HEK293 (cell line): Measurements from ENCODE around the gene NOL4L.

Experiments
- CTCF ChIA-PET: fragments of 350-600 bp; formaldehyde crosslinking; extraction: SDS; loops from one replicate; lab custom pipeline; 2021; ENCODE audit warnings: antibody characterized with exemption; lab: Yijun Ruan, JAX
- POLR2A ChIA-PET: fragments of 300-600 bp; formaldehyde crosslinking; extraction: SDS; loops from one replicate; lab custom pipeline; 2020; ENCODE audit warnings: antibody characterized with exemption, inconsistent platforms; lab: Yijun Ruan, JAX
- H3K27ac ChIP-seq: fragments of 200-500 bp; sonication (Bioruptor generic); 2 replicates; pipeline ENCODE4 v1.5.1; 2014; ENCODE audit warnings: low read depth, low read length, control low read depth, inconsistent platforms; ENCODE audit errors: extremely low read depth
- H3K36me3 ChIP-seq, 2 experiments: fragments of 200-500 bp in 1 of 2; sonication (Bioruptor generic) in 1 of 2; 1 replicate in 1 of 2; 2 replicates in 1 of 2; pipeline ENCODE4 v1.5.1; 2014 to 2017; ENCODE audit warnings: inconsistent platforms in 2 of 2, low read length in 2 of 2; ENCODE audit not compliant: control insufficient read depth in 2 of 2, insufficient read depth in 1 of 2
- H3K4me1 ChIP-seq: fragments of 200-500 bp; sonication (Bioruptor generic); 2 replicates; pipeline ENCODE4 v1.5.1; 2014; ENCODE audit warnings: mild to moderate bottlenecking, low read length, inconsistent platforms; ENCODE audit not compliant: control insufficient read depth, insufficient read depth
- H3K4me3 ChIP-seq: 2 replicates; pipeline ENCODE4 v1.5.1; 2011; ENCODE audit warnings: low read depth, mild to moderate bottlenecking, control low read depth, low read length, moderate library complexity
- H3K9me3 ChIP-seq: fragments of 200-500 bp; sonication (Bioruptor generic); 2 replicates; pipeline ENCODE4 v1.5.1; 2014; ENCODE audit warnings: low read depth, low read length, inconsistent platforms; ENCODE audit not compliant: control insufficient read depth, insufficient read depth
- KLF8 ChIP-seq: fragments of 450-650 bp; formaldehyde crosslinking; IDR thresholded peaks from 2 replicates; pipeline ENCODE4 v1.5.1; 2016; ENCODE audit warnings: missing biosample characterization, missing genetic modification characterization
- PBX3 ChIP-seq: sonication (generic); formaldehyde crosslinking; IDR thresholded peaks from 2 replicates; pipeline ENCODE4 v1.8.1; 2022; ENCODE audit warnings: mild to moderate bottlenecking, moderate library complexity, missing genetic modification reagents
- ZBTB11 ChIP-seq: fragments of 450-650 bp; formaldehyde crosslinking; conservative IDR thresholded peaks from 2 replicates; pipeline ENCODE4 v1.5.1; 2016; ENCODE audit warnings: low read depth, missing biosample characterization, missing genetic modification characterization
- ZFHX2 ChIP-seq: fragments of 450-650 bp; formaldehyde crosslinking; conservative IDR thresholded peaks from 2 replicates; pipeline ENCODE4 v1.5.1; 2016; ENCODE audit warnings: missing biosample characterization, missing genetic modification characterization
- ZNF248 ChIP-seq: fragments of 450-650 bp; formaldehyde crosslinking; IDR thresholded peaks from 2 replicates; pipeline ENCODE4 v1.5.1; 2017; ENCODE audit warnings: missing biosample characterization, missing genetic modification characterization
- ZNF280C ChIP-seq: fragments of 450-650 bp; formaldehyde crosslinking; IDR thresholded peaks from 2 replicates; pipeline ENCODE4 v1.5.1; 2016; ENCODE audit warnings: missing biosample characterization, missing genetic modification characterization
- ZNF302 ChIP-seq: fragments of 450-650 bp; formaldehyde crosslinking; IDR thresholded peaks from 2 replicates; pipeline ENCODE4 v1.5.1; 2016; ENCODE audit warnings: missing biosample characterization, missing genetic modification characterization, low read depth
- ZNF350 ChIP-seq: fragments of 450-650 bp; formaldehyde crosslinking; IDR thresholded peaks from 2 replicates; pipeline ENCODE4 v1.5.0; 2017; ENCODE audit warnings: missing biosample characterization, mild to moderate bottlenecking, missing genetic modification characterization
- ZNF37A ChIP-seq: fragments of 450-650 bp; IDR thresholded peaks from 2 replicates; pipeline ENCODE4 v1.5.1; 2018; ENCODE audit warnings: missing biosample characterization, missing genetic modification characterization
- ZNF394 ChIP-seq: fragments of 450-650 bp; formaldehyde crosslinking; IDR thresholded peaks from 2 replicates; pipeline ENCODE4 v1.5.1; 2016; ENCODE audit warnings: missing biosample characterization, missing genetic modification characterization, mild to moderate bottlenecking, moderate library complexity, borderline replicate concordance
- ZNF404 ChIP-seq: fragments of 450-650 bp; formaldehyde crosslinking; IDR thresholded peaks from 2 replicates; pipeline ENCODE4 v1.5.1; 2017; ENCODE audit warnings: missing biosample characterization, missing genetic modification characterization
- ZNF521 ChIP-seq: fragments of 450-650 bp; formaldehyde crosslinking; IDR thresholded peaks from 2 replicates; pipeline ENCODE4 v1.5.1; 2017; ENCODE audit warnings: missing biosample characterization, mild to moderate bottlenecking, missing genetic modification characterization
- ZNF76 ChIP-seq: fragments of 450-650 bp; formaldehyde crosslinking; IDR thresholded peaks from 2 replicates; pipeline ENCODE4; 2016; ENCODE audit warnings: low read depth, missing biosample characterization, missing genetic modification characterization, borderline replicate concordance
- ZSCAN18 ChIP-seq: fragments of 450-650 bp; formaldehyde crosslinking; IDR thresholded peaks from 2 replicates; pipeline ENCODE4 v1.5.1; 2016; ENCODE audit warnings: missing biosample characterization, missing genetic modification characterization
- TF ChIP-seq, protein P1 (sequence below): fragments of 450-650 bp; formaldehyde crosslinking; IDR thresholded peaks from 2 replicates; pipeline ENCODE4 v1.5.1; 2016; ENCODE audit warnings: missing biosample characterization, missing genetic modification characterization
- TF ChIP-seq, protein P2 (sequence below): IDR thresholded peaks from 2 replicates; pipeline ENCODE4 v1.6.1; 2011; ENCODE audit warnings: mild to moderate bottlenecking, low read depth, low read length, borderline replicate concordance
- TF ChIP-seq, protein P3 (sequence below): fragments of 450-650 bp; formaldehyde crosslinking; IDR thresholded peaks from 2 replicates; pipeline ENCODE4 v1.5.1; 2016; ENCODE audit warnings: missing biosample characterization, missing genetic modification characterization, low read depth

NOL4L gene

DNA sequence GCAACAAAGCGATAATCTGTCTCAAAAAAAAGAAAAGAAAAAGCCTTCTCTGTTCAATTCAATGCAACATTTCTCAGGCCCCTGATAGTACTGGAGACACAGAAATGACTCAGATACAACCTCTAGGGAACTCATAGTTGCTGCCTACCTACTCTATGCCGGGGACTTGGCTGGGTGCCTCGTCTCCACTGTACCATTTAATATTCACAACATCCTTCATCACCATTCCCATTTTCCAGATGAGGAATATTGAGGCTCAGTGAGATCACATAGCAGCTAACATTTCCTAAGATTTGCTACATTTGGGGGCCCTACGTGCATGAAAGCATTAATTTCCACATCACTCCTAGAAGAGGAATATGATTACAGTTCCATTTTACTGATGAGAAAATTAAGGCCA, 7.5 kb downstream of the NOL4L start (continued):
- TF ChIP-seq ZNF350 (tag by site-specific recombination), result no peak
- TF ChIP-seq, protein P1, sequence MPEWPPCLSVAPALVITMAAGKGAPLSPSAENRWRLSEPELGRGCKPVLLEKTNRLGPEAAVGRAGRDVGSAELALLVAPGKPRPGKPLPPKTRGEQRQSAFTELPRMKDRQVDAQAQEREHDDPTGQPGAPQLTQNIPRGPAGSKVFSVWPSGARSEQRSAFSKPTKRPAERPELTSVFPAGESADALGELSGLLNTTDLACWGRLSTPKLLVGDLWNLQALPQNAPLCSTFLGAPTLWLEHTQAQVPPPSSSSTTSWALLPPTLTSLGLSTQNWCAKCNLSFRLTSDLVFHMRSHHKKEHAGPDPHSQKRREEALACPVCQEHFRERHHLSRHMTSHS (tag by site-specific recombination), result no peak
- TF ChIP-seq ZNF76 (tag by site-specific recombination), result no peak
- no peak for TF ChIP-seq ZSCAN18
- TF ChIP-seq, protein P2, sequence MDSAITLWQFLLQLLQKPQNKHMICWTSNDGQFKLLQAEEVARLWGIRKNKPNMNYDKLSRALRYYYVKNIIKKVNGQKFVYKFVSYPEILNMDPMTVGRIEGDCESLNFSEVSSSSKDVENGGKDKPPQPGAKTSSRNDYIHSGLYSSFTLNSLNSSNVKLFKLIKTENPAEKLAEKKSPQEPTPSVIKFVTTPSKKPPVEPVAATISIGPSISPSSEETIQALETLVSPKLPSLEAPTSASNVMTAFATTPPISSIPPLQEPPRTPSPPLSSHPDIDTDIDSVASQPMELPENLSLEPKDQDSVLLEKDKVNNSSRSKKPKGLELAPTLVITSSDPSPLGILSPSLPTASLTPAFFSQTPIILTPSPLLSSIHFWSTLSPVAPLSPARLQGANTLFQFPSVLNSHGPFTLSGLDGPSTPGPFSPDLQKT, result no peak

GRCh38 chr20:32577023-32577422, 8.1 kb downstream of the NOL4L start:
- Histone ChIP-seq H3K36me3 (no peaks in the 10 kb centered on the region), H3K27ac (no peak overlapping the region), H3K4me1 (peaks cover 3% of the 10 kb centered on the region), H3K4me3 (no peak overlapping the region), H3K9me3 (no peaks in the 10 kb centered on the region)
- ChIA-PET CTCF (interaction anchor here (0.6 kb wide), 1 partner anchor 43 kb away, joined by 3 read pairs; no protein-coding TSS in a partner anchor), POLR2A (no interaction called here)
- TF ChIP-seq ZNF521 (tag by site-specific recombination) (no peak), ZNF248 (tag by site-specific recombination) (no peak), ZNF394 (tag by site-specific recombination) (no peak), ZBTB11 (tag by site-specific recombination) (no peak), ZNF302 (tag by site-specific recombination) (no peak), ZNF280C (tag by site-specific recombination) (no peak), ZNF37A (tag by site-specific recombination) (no peak), ZFHX2 (no peak), ZNF404 (tag by site-specific recombination) (no peak), KLF8 (tag by site-specific recombination) (no peak), PBX3 (CRISPR knock-in tag) (no peak)
- TF ChIP-seq, protein P2, result no peak
- TF ChIP-seq, protein P3, sequence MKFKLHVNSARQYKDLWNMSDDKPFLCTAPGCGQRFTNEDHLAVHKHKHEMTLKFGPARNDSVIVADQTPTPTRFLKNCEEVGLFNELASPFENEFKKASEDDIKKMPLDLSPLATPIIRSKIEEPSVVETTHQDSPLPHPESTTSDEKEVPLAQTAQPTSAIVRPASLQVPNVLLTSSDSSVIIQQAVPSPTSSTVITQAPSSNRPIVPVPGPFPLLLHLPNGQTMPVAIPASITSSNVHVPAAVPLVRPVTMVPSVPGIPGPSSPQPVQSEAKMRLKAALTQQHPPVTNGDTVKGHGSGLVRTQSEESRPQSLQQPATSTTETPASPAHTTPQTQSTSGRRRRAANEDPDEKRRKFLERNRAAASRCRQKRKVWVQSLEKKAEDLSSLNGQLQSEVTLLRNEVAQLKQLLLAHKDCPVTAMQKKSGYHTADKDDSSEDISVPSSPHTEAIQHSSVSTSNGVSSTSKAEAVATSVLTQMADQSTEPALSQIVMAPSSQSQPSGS, result no peak
